SK-N-MC (cell line): Measurements from ENCODE around the gene TEP1.

Source experiments
- EZH2 ChIP-seq: fragments of 200-600 bp; sonication (generic); IDR thresholded peaks from one replicate; pipeline ENCODE4 v1.6.1; 2017; ENCODE audit warnings: antibody characterized with exemption
- POLR2AphosphoS5 ChIP-seq: IDR thresholded peaks from 2 replicates; pipeline ENCODE4 v1.6.1; 2012; ENCODE audit warnings: mild to moderate bottlenecking, low read depth, low read length, borderline replicate concordance

- TF ChIP-seq POLR2AphosphoS5 (no peak), EZH2 (no peak)
Measured at GRCh38 chr14:20403521-20403920, 9.8 kb downstream of the TEP1 start.
